Endodermal cell (in vitro differentiated cells): ENCODE measurements around the gene DOCK10. TPM values are rescaled to one million over a fixed set of nuclear protein-coding genes. Genes with fewer than 3 reads are reported as not detected.

ENCODE experiments used
- DNase-seq: peaks from one replicate; pipeline ENCODE4 v3.0.0-alpha.2; 2017
- H3K27ac ChIP-seq: 2 replicates; pipeline ENCODE4 v1.5.1; 2013; ENCODE audit warnings: mild to moderate bottlenecking, low read depth, low read length, moderate library complexity
- H3K27me3 ChIP-seq: 2 replicates; pipeline ENCODE4 v1.6.1; 2013; ENCODE audit warnings: mild to moderate bottlenecking, low read length, moderate library complexity; ENCODE audit not compliant: insufficient read depth, control insufficient read depth, poor library complexity, severe bottlenecking
- H3K36me3 ChIP-seq: 2 replicates; pipeline ENCODE4 v1.7.0; 2013; ENCODE audit warnings: mild to moderate bottlenecking, low read length, moderate library complexity; ENCODE audit not compliant: control insufficient read depth, insufficient read depth
- H3K4me1 ChIP-seq: one replicate; pipeline ENCODE4 v1.7.0; 2013; ENCODE audit warnings: low read length; ENCODE audit not compliant: control insufficient read depth, insufficient read depth
- H3K4me3 ChIP-seq: 2 replicates; pipeline ENCODE4 v1.5.1; 2013; ENCODE audit warnings: mild to moderate bottlenecking, low read length, moderate library complexity
- H3K9ac ChIP-seq: 2 replicates; pipeline ENCODE4 v1.6.1; 2013; ENCODE audit warnings: mild to moderate bottlenecking, low read length, moderate library complexity; ENCODE audit not compliant: poor library complexity, severe bottlenecking; ENCODE audit errors: extremely low read depth
- H3K9me3 ChIP-seq: 2 replicates; pipeline ENCODE4 v1.6.1; 2013; ENCODE audit warnings: mild to moderate bottlenecking, low read length, moderate library complexity; ENCODE audit not compliant: control insufficient read depth
- H3K27ac Mint-ChIP-seq: 2 replicates; pipeline ENCODE4 v1.8.0; 2020; ENCODE audit warnings: mixed read lengths
- H3K27me3 Mint-ChIP-seq: 2 replicates; pipeline ENCODE4 v1.8.0; 2021; ENCODE audit warnings: mild to moderate bottlenecking, mixed read lengths; ENCODE audit not compliant: insufficient read depth
- H3K36me3 Mint-ChIP-seq: 2 replicates; pipeline ENCODE4 v1.8.0; 2020; ENCODE audit warnings: low read depth, mixed read lengths
- H3K4me1 Mint-ChIP-seq: 2 replicates; pipeline ENCODE4 v1.8.0; 2020; ENCODE audit warnings: mixed read lengths
- H3K4me3 Mint-ChIP-seq: 2 replicates; pipeline ENCODE4 v1.8.0; 2020; ENCODE audit warnings: mild to moderate bottlenecking, moderate library complexity, mixed read lengths
- H3K9me3 Mint-ChIP-seq: 2 replicates; pipeline ENCODE4 v1.8.0; 2020; ENCODE audit warnings: mild to moderate bottlenecking, mixed read lengths
- WGBS, 2 experiments: methylation state at CpG; one replicate each; pipeline versions ENCODE4 v1.1.5 to v1.1.7; 2013; ENCODE audit warnings: missing lambda C conversion rate in 2 of 2, mixed read lengths in 1 of 2; ENCODE audit not compliant: insufficient coverage in 1 of 2, insufficient read length in 1 of 2; 5-methylcytosine and 5-hydroxymethylcytosine counted together
- total RNA-seq, 2 donors: library from RNA; stranded (reverse); fragmentation: NEBNext Ultra II Directional in 1 of 2; extraction: Animal tissue kit (Norgen Biotek cat#: 25700) in 1 of 2; gene quantifications; 2 replicates in 1 of 2; 3 replicates in 1 of 2; pipeline ENCODE4 v1.2.1, GENCODE V29; 2021
- TF ChIP-seq, protein P1 (sequence below): fragments of 200-600 bp; sonication (generic); conservative IDR thresholded peaks from 2 replicates; pipeline ENCODE4 v1.5.0; 2021; ENCODE audit warnings: antibody characterized with exemption, mild to moderate bottlenecking

The DOCK10 gene
- total RNA-seq, 2 donors from 2014 or later = 0.44 to 1.4 TPM

DNA sequence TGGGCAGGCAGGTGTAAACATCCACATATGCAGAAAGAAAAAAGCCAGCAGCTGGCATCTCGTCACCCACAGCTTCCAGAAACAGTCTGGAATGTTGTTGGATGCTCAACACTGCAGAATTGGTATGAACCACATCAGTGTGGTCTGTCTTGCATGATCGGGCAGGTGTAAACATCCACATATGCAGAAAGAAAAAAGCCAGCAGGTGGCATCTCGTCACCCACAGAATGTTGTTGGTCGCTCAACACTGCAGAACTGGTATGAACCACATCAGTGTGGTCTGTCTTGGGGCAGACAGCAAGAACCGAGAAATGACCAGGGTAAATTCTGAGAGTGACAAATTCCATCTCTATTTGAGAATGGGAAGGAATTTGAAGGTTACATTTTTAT, 39.6 kb downstream of the DOCK10 start:
- Histone ChIP-seq H3K27me3 (peaks cover 11% of the 10 kb centered on the region), H3K9ac (no peak overlapping the region), H3K4me3 (no peak overlapping the region), H3K9me3 (no peaks in the 10 kb centered on the region), H3K4me1 (no peaks in the 10 kb centered on the region), H3K27ac (no peak overlapping the region), H3K36me3 (no peaks in the 10 kb centered on the region)
- H3K9me3 Mint-ChIP-seq = no peaks in the 10 kb centered on the region
- no peak overlapping the region for H3K27ac Mint-ChIP-seq
- H3K4me3 Mint-ChIP-seq = no peak overlapping the region
- TF ChIP-seq, protein P1, sequence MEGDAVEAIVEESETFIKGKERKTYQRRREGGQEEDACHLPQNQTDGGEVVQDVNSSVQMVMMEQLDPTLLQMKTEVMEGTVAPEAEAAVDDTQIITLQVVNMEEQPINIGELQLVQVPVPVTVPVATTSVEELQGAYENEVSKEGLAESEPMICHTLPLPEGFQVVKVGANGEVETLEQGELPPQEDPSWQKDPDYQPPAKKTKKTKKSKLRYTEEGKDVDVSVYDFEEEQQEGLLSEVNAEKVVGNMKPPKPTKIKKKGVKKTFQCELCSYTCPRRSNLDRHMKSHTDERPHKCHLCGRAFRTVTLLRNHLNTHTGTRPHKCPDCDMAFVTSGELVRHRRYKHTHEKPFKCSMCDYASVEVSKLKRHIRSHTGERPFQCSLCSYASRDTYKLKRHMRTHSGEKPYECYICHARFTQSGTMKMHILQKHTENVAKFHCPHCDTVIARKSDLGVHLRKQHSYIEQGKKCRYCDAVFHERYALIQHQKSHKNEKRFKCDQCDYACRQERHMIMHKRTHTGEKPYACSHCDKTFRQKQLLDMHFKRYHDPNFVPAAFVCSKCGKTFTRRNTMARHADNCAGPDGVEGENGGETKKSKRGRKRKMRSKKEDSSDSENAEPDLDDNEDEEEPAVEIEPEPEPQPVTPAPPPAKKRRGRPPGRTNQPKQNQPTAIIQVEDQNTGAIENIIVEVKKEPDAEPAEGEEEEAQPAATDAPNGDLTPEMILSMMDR = no peak
- no peak for DNase-seq
- WGBS, 2 experiments = 83 to 84% methylated on average over 4 to 5 of the region's 5 CpGs
- no peaks in the 10 kb centered on the region for H3K4me1 Mint-ChIP-seq
- H3K36me3 Mint-ChIP-seq = no peaks in the 10 kb centered on the region
- H3K27me3 Mint-ChIP-seq = peaks cover 7% of the 10 kb centered on the region

DNA sequence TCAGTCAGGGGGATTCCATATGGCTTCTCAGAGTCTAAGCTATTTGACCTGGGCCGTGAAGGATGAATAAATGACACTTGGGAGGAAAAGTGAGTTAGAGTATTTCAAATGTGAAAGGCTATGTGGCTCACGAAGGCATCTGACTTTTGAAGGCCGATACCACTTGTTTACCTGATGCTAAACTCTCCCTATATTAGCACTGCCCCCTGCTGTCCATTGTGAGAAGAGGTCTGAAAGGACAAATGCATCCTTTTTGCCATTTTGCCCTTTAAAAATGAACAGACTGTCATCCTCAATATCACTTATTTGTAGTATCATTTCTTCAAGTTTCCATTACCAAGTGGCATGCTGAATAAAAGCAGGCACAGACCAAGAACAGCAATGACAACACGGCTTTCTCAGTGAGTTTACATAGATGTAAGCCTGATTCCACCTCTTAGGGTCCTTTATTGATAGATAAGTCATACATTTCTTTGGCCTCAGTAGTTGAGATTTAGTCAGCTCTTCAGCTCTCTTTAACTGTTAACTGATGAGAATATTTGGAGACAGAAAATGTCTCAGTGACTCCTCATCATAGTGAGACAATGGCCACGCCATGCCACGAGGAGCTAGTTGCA, 40.1 kb downstream of the DOCK10 start:
- peak; percentile 79 for DNase-seq
- TF ChIP-seq, protein P1 = peak; percentile 90
- H3K4me3 ChIP-seq = no peak overlapping the region
- 61 to 81% methylated on average over 3 to 6 of the region's 6 CpGs for WGBS, 2 experiments
- Mint-ChIP-seq H3K4me1 (no peaks in the 10 kb centered on the region), H3K9me3 (no peaks in the 10 kb centered on the region), H3K27ac (no peak overlapping the region), H3K4me3 (no peak overlapping the region), H3K27me3 (peaks cover 9% of the 10 kb centered on the region), H3K36me3 (no peaks in the 10 kb centered on the region)
- H3K27ac ChIP-seq = no peak overlapping the region
- H3K9me3 ChIP-seq = no peaks in the 10 kb centered on the region
- H3K36me3 ChIP-seq = no peaks in the 10 kb centered on the region
- no peak overlapping the region for H3K9ac ChIP-seq
- H3K4me1 ChIP-seq = no peaks in the 10 kb centered on the region
- H3K27me3 ChIP-seq = peaks cover 11% of the 10 kb centered on the region

DNA sequence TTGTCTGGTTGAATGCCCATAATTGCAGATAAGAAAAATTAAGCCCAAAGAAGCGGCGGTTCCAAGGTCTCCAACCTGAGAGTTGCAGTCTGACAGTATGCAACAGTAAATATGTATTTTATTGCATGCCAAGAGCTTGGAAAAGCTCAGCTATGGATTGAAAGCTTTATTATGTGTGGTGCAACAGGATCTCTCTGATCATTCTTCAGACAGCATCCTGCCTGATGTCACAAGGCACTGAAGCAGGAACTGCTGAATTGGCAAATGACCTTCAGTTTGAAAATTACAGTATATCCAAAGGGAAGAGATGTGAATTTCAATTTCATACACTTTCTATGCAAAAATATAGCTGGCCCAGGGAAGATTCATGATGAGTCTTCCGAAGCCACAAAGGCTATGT, 42.5 kb downstream of the DOCK10 start:
- H3K9ac ChIP-seq = no peak overlapping the region
- Mint-ChIP-seq H3K9me3 (no peaks in the 10 kb centered on the region), H3K4me3 (no peak overlapping the region), H3K27me3 (peaks cover 9% of the 10 kb centered on the region), H3K4me1 (no peaks in the 10 kb centered on the region), H3K27ac (no peak overlapping the region), H3K36me3 (no peaks in the 10 kb centered on the region)
- TF ChIP-seq, protein P1 = no peak
- H3K9me3 ChIP-seq = no peaks in the 10 kb centered on the region
- WGBS, 2 experiments = 97 to 100% methylated on average over 2 to 3 of the region's 3 CpGs
- H3K4me1 ChIP-seq = no peaks in the 10 kb centered on the region
- no peak for DNase-seq
- peaks cover 11% of the 10 kb centered on the region for H3K27me3 ChIP-seq
- H3K36me3 ChIP-seq = no peaks in the 10 kb centered on the region
- no peak overlapping the region for H3K4me3 ChIP-seq
- no peak overlapping the region for H3K27ac ChIP-seq
